GM19193 (cell line): ENCODE results near the gene ZNF805.

Experiments used
- POLR2A ChIP-seq: IDR thresholded peaks from 4 replicates; pipeline ENCODE4 v1.6.1; 2011; ENCODE audit not compliant: insufficient read depth, insufficient read length; ENCODE audit errors: extremely low read depth

The ZNF805 gene

DNA sequence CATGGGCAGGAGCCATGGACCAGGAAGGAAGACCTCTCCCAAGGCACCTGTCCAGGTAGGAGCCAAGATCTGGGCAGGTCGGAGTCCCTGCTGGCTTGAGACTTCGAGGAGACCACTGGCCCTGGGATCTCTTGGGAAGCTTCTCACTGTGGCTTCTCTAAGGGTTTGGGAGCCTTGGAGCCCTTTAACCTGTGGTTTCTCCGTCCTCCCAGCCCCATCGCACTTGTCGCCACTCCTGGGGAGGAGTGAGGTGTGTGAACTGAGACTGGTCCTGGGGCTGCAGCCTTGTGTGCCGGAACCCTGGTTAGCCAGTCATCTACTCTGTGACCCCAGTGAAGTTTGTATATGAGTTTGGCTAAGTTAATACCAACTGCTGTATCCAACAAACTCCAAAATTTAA is 8.2 kb downstream of the ZNF805 start:
- TF ChIP-seq POLR2A = no peak

DNA sequence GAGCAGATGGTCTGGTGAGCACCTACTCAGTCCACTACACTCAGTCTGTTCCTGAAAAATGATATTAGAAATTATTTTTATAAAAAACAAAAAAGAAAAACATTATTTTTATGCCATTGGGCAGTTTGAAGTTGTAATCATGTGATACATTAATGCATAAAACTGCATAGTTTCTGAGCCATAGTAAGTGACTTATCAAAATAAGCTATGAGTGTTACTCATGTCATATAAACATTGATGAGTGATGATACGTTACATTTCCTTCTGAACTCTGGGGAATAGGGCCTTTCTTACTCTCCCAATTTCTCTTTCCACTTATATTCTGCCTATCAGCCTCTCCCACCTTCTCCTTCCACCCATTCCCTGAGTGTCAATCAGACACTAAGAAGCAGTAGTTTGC is 8.9 kb downstream of the ZNF805 start:
- no peak for TF ChIP-seq POLR2A

DNA sequence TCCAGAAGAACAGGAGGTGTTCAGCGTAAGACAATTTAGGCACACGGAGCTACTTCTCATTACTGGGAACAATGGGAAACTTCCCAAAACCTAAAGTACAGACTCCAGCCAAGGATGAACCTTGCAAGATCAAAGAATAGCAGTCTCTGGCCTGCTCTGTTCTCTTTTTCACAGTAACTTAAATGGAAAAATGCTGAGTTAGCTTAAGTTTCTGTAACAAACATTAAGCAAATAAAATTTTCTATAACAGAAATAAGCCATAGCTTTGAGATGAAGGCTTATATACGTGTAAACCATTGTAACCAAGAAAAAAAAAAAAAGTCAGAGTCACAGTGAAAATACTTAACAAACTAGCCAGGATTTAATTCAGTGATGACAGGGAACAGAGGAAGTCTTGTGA is 21.6 kb downstream of the ZNF805 start:
- no peak for TF ChIP-seq POLR2A

DNA sequence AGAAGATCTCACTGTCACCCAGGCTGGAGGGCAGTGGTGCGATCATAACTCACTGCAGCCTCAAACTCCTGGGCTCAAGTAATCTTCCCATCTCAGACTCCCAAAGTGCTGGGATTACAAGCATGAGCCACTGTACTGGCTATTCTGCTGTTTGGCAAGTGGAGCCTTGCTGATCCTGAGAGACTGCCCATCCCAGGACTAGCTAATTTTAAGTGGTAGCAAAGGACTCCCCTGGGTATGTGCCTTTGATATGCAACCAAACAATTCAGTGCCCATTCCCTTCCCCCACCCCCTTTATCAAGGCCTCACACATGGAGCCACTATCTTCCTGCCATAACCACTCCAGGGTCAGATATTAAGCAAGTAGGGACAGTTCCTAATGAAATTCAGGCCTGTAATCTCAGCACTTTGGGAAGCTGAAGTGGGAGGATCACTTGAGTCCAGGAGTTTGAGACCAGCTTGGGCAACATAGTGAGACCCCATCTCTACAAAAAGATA is 22.9 kb downstream of the ZNF805 start:
- TF ChIP-seq POLR2A = no peak

DNA sequence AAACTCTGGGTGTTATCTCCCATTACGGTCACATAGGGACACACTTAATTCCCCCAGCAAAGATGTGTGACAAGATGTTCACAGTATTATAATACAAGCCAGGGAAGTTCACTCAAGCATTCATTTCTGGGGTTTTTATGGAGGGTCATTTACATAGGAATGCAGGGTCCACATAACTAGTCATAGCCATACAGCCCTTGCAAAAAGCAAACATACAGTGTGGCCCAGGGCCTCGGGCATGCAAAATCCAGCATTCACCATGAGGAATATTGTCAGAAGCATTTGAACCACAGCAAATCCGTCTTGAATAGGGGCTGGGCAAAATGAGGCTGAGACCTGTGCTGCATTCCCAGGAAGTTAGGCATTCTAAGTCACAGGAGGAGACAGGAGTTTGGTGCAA is 26.9 kb downstream of the ZNF805 start:
- no peak for TF ChIP-seq POLR2A

DNA sequence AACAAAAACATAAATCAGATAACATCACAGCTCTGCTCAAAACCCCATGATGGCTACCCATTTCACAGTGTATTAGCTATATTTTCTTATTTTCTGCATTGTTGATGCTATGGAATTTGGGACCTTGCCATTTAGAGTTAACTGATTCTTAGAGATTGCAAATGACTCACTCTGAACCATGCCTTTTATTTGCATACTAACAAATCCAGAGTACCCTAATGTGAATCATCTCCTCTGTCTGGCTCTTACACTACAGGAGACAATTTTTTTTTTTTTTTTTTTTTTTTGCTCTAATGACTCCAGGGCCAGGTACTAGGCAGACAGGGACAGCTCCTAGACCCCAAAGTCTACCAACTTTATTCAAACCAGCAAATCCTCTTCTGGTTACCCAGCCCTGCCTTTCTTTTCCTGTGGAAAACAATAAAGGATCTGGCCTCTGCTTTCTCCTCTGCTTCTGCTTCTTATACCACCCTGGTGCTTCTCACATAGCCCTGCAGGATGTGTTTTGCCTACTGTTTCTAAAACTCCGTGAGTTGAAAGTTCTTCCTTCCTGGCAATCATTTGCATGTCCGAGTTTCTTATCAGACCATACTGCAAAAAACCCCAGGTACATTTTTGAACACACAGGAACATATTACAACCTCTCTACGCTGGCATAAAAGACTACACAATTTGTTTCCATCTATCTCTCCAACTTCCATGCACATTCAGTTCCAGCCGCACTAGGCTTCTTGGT is 29.3 kb downstream of the ZNF805 start:
- no peak for TF ChIP-seq POLR2A

DNA sequence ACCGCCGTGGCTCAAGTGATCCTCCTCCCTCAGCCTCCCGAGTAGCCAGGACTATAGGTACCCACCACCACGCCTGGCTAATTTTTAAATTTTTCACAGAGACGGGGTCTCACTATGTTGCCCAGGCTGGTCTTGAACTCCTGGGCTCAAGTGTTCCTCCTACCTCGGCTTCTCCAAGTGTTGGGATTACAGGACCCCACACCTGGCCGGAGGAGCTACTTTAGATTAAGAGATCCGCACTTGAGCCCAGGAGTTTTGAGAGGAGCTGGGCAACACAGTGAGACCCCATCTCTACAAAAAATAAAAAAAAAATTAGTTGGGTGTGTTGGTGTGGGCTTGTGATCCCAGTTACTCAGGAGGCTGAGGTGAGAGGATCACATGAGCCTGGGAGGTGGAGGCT is 30.8 kb downstream of the ZNF805 start:
- no peak for TF ChIP-seq POLR2A

DNA sequence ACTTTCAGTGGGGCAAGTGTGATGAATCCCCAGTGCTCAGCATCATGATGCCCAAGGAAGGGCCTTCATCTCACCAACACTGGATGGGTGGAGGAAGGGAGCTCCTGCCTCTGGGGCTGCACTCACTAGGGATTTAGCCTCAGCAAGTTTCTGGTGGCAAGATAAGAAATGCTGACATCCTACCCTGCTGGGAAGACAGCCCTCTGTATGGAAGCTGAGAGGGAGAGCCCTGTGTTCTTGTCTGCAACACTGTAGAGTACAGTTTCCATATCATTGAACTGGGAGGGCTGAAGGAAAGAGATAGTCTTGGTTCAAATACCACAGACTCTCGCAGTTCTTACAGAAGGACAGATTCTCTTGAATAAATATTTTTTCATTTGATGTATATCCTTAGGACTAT is 32.6 kb downstream of the ZNF805 start:
- no peak for TF ChIP-seq POLR2A

DNA sequence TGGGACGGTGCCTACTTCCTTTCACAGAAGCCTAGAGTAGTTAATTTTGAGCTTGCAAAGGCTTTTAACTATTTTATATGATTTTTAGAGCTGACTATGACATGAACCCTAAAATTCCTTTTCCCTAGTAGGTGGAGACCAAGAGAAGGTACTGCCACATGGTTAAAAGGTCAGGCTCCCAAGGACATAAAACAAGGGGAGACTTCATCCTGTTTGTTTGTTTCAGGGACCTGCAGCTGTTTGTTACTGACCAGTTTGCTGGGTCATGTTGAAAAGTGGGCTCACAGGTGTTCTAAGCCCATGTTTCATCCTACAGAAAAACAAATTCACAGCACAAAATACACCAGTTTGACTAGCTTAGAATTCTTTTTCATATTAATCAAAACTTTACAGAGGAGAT is 36.0 kb downstream of the ZNF805 start:
- no peak for TF ChIP-seq POLR2A

DNA sequence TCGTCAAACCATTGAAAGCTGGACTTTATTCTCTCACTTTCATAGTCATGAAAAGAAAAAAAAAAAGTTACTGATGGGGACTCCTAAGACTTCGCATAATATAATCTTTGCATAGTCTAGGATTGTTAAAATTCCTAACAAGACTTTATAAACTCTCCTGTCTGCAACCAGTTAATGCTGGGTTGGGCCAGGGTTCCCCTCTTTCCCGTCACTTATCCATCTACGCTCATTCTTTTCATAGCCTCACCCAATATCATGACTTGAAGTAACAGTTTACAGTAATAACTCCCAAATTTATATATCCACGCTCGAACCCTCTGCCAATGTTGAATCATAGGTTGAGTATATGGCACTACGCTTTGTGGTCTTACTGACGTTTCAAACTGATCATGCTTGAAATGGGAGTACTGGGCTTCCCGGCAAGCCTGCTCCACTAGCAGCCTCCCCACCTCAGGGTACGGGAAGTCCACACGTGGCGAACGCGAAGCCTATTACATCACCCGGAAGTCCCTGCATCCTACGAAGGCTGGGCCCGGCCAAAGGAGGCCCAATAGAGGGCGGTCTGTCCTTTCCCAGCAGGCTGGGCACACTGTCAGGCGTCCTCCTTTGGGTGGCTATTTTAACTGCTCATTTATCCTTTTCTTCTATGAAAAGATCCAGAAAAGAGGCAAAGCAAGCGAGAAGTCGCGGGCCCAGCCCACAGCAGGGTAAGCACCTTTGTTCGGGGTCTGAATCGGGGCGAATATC is 39.2 kb downstream of the ZNF805 start:
- no peak for TF ChIP-seq POLR2A

DNA sequence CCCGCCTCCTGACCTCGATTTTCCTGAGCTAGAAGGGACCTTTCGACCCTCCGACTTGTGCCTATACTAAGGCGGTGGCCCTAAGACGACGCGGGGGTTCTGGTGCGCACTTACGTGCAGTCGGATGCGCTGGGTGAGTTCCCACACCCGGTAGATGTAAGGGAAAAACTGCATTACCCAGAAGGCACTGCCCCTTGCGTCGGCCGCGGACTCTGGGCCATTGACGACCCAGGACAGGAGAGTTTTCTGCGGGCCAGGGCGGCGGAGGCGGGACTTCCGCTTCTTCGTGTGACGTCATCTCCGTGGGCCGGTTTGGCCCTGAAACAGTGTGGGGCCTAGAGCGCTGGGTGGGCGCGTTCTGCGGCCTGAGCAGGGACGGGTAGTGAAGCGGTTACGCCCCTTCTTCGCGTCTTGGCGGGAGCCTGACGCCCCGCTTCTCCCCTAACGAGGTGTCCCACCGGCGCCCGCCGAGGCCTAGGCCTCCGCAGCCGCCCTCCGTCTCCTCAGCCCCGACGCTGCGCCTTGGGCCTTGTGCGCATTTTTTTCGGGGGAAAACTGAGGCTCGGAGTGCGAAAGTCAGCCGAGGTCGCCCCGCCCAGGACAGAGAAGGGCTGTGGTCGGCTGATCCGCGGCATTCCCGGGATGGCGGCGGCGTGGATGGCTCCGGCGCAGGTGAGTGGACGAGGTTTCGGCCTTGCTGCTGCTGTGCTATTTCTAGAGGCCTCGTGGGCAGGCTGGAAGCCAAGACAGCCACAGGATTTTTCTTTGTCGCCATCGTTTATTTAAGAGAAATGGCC is 39.9 kb downstream of the ZNF805 start, which contains the start of gene ZNF460:
ZNF460 (plus strand) TSS at position 321 of the 797 bp plus-strand sequence; CDS start at position 643, 322 bp downstream.
- TF ChIP-seq POLR2A = peak; percentile 81

DNA sequence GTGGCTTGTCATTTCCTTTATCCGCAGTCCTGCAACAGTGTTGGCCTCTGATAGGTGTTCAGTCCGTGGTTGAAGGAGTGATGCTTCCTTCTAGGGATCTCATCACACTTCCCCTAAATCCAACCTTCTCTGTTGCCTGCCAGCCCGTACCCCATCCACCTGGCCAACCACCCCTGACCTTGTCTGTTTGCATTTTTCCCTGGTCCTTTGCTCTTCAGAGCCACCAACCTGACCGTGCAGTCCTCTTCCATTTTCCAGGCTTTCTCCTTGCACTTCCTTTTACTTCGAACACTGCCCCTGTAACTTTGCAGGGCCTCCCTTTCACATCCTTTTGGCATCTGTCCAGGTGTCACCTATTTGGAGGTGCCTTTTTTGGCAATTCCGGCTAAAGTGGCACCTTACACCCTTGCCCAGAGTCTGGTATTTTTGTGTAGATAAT is 40.5 kb downstream of the ZNF805 start:
- no peak for TF ChIP-seq POLR2A

DNA sequence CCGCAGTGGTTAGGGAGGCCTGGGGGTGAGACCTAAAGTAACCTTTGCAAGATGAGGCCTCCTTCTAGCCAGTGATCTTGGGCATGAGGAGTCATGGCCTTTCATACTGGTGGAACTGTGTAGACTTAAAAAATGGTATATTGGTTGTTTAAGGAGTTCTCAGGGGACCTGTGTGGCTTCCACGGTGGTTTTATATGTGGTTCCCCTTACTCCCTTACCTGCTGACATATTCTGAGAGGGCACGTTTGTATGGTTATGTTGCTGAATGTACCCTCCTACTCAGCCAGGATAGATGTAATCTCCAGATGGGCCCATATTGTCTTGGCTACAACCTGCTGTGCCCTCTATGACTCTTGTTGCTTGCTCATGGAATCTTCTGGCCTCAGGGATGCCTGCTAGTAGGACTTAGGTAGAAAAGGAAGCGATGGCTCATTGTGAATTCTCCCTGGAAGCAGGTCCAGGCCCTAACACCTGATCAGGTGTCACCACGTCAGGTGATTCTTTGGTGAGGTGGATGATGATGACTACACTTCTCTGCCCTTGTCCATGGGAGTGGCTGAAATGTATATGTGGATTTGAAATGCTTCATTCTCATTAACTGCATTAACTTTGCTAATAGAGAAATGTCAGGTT is 41.7 kb downstream of the ZNF805 start:
- no peak for TF ChIP-seq POLR2A

DNA sequence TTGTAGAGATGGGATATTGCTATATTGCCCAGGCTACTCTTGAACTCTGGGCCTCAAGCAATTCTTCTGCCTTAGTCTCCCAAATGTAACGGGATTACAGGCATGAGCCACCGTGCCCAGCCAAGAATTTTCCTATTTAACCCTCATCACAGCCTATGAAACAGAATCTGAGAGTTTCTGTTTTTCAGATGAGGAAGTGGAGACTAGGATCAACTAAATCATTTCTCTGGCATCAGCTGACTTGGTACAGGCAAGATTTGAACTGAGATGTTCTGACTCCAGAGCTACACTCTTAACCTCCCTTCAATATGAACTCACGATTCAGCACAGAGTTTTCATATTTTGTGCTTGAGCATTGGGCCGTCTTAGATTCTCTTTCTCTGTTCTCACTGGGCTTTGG is 47.9 kb downstream of the ZNF805 start:
- no peak for TF ChIP-seq POLR2A

DNA sequence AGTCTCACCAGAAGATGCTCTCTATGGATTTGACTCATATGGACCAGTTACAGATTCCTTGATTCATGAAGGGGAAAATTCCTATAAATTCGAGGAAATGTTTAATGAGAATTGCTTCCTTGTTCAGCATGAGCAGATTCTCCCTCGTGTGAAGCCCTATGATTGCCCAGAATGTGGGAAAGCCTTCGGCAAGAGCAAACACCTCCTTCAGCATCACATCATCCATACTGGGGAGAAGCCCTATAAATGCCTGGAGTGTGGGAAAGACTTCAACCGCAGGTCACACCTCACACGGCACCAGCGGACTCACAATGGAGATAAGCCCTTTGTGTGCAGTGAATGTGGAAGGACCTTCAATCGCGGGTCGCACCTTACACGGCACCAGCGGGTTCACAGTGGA is 50.5 kb downstream of the ZNF805 start:
- no peak for TF ChIP-seq POLR2A
